Measurements from ENCODE around the gene PRICKLE1.

Gene PRICKLE1

GRCh38 chr12:42611571-42612230 is 22.2 kb upstream of the PRICKLE1 start:
- H3K27ac ChIP-seq (ENCODE audit: low read depth, low read length): no peak overlapping the region
- no peaks in the 10 kb centered on the region for H3K27me3 ChIP-seq (ENCODE audit: control insufficient read depth in 1 of 2, insufficient read depth in 2 of 2, low read length in 2 of 2)
- no peaks in the 10 kb centered on the region for H3K36me3 ChIP-seq (ENCODE audit: insufficient read depth, low read length)
- no peak overlapping the region for H3K9ac ChIP-seq (ENCODE audit: low read length)
- H3K4me1 ChIP-seq (ENCODE audit: insufficient read depth, low read length): peaks cover 9% of the 10 kb centered on the region
- H3K4me3 ChIP-seq (ENCODE audit: low read depth in 1 of 2, low read length in 2 of 2): no peak overlapping the region
- H3K9me3 ChIP-seq (ENCODE audit: low read length): no peaks in the 10 kb centered on the region

GRCh38 chr12:42609605-42610004 is 20.1 kb upstream of the PRICKLE1 start:
- no peaks in the 10 kb centered on the region for H3K27me3 ChIP-seq (ENCODE audit: control insufficient read depth in 1 of 2, insufficient read depth in 2 of 2, low read length in 2 of 2)
- no peak overlapping the region for H3K4me3 ChIP-seq (ENCODE audit: low read depth in 1 of 2, low read length in 2 of 2)
- H3K36me3 ChIP-seq (ENCODE audit: insufficient read depth, low read length): no peaks in the 10 kb centered on the region
- no peak overlapping the region for H3K9ac ChIP-seq (ENCODE audit: low read length)
- no peaks in the 10 kb centered on the region for H3K9me3 ChIP-seq (ENCODE audit: low read length)
- no peak overlapping the region for H3K27ac ChIP-seq (ENCODE audit: low read depth, low read length)
- peaks cover 9% of the 10 kb centered on the region for H3K4me1 ChIP-seq (ENCODE audit: insufficient read depth, low read length)

DNA sequence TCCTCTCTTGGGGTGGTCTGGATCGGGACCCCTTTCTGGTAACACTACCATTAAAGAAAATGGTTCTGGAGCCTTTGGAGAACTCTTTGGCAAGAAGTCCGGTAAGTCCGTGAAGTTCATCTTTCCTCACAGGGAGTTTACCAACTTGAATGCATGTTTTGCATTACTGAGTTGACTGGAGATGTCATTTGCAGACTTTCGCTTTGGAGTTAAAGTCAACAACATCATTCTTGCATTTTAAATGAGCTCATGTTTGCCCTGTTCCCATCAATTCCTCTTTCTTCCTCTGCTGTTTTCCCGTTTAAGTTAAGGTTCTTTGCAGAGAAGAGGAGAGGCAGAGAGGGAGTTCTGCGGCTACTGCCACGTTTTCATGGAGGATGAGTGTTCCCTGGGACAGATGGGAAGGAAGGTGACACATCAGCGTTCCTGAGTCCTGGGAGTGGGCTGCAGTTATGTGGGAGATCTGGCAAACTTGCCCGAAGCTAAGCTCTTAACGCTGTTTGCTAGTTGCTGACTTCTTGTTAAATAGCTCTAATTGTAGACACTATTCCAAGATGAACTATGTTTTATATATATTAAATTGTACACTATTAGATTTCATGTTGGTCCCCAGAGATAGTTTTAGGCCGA is 18.8 kb upstream of the PRICKLE1 start:
- Histone ChIP-seq H3K9ac (ENCODE audit: low read length) (no peak overlapping the region), H3K27me3 (ENCODE audit: control insufficient read depth in 1 of 2, insufficient read depth in 2 of 2, low read length in 2 of 2) (no peaks in the 10 kb centered on the region), H3K4me1 (ENCODE audit: insufficient read depth, low read length) (peaks cover 9% of the 10 kb centered on the region)

GRCh38 chr12:42607584-42608058 is 18.1 kb upstream of the PRICKLE1 start:
- no peaks in the 10 kb centered on the region for H3K9me3 ChIP-seq (ENCODE audit: low read length)
- H3K36me3 ChIP-seq (ENCODE audit: insufficient read depth, low read length): no peaks in the 10 kb centered on the region
- no peak overlapping the region for H3K27ac ChIP-seq (ENCODE audit: low read depth, low read length)
- no peaks in the 10 kb centered on the region for H3K27me3 ChIP-seq (ENCODE audit: control insufficient read depth in 1 of 2, insufficient read depth in 2 of 2, low read length in 2 of 2)
- no peak overlapping the region for H3K4me3 ChIP-seq (ENCODE audit: low read depth in 1 of 2, low read length in 2 of 2)
- H3K9ac ChIP-seq (ENCODE audit: low read length): no peak overlapping the region
- H3K4me1 ChIP-seq (ENCODE audit: insufficient read depth, low read length): peaks cover 9% of the 10 kb centered on the region

More for the DNA sequence above, 18.8 kb upstream of the PRICKLE1 start:
- Histone ChIP-seq H3K27ac (ENCODE audit: low read depth, low read length) (no peak overlapping the region), H3K9me3 (ENCODE audit: low read length) (no peaks in the 10 kb centered on the region), H3K4me3 (ENCODE audit: low read depth in 1 of 2, low read length in 2 of 2) (no peak overlapping the region), H3K36me3 (ENCODE audit: insufficient read depth, low read length) (no peaks in the 10 kb centered on the region)

DNA sequence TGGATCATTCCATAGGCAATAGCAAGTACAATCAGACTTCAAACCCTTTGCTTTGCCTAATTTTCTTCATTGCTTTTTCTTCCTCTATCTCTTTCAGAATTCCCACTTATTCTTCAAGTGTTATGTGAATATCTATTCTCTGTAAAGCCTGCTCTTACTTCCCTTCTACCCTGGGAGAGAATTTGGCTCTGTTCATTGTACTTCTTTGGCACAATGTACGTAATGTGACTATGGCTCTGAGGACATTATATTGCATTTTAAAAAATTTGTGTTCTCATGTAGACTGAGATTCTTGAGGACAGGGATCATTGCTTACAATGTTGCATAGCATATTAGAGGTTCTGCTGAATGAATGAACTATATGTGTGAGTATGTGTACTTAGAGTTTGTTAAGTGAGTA is 16.9 kb upstream of the PRICKLE1 start:
- Histone ChIP-seq H3K36me3 (ENCODE audit: insufficient read depth, low read length) (no peaks in the 10 kb centered on the region), H3K4me3 (ENCODE audit: low read depth in 1 of 2, low read length in 2 of 2) (no peak overlapping the region), H3K27ac (ENCODE audit: low read depth, low read length) (no peak overlapping the region), H3K4me1 (ENCODE audit: insufficient read depth, low read length) (no peaks in the 10 kb centered on the region), H3K9me3 (ENCODE audit: low read length) (no peaks in the 10 kb centered on the region), H3K9ac (ENCODE audit: low read length) (no peak overlapping the region), H3K27me3 (ENCODE audit: control insufficient read depth in 1 of 2, insufficient read depth in 2 of 2, low read length in 2 of 2) (no peaks in the 10 kb centered on the region)

GRCh38 chr12:42605685-42606084 is 16.1 kb upstream of the PRICKLE1 start:
- Histone ChIP-seq H3K27ac (ENCODE audit: low read depth, low read length) (no peak overlapping the region), H3K9me3 (ENCODE audit: low read length) (no peaks in the 10 kb centered on the region), H3K36me3 (ENCODE audit: insufficient read depth, low read length) (no peaks in the 10 kb centered on the region), H3K4me3 (ENCODE audit: low read depth in 1 of 2, low read length in 2 of 2) (no peak overlapping the region), H3K9ac (ENCODE audit: low read length) (no peak overlapping the region), H3K27me3 (ENCODE audit: control insufficient read depth in 1 of 2, insufficient read depth in 2 of 2, low read length in 2 of 2) (no peaks in the 10 kb centered on the region), H3K4me1 (ENCODE audit: insufficient read depth, low read length) (no peaks in the 10 kb centered on the region)

- no peak overlapping the region for H3K4me3 ChIP-seq (ENCODE audit: low read depth in 1 of 2, low read length in 2 of 2)
- H3K9me3 ChIP-seq (ENCODE audit: low read length): no peaks in the 10 kb centered on the region
- no peaks in the 10 kb centered on the region for H3K36me3 ChIP-seq (ENCODE audit: insufficient read depth, low read length)
- H3K9ac ChIP-seq (ENCODE audit: low read length): no peak overlapping the region
- H3K4me1 ChIP-seq (ENCODE audit: insufficient read depth, low read length): no peaks in the 10 kb centered on the region
- no peak overlapping the region for H3K27ac ChIP-seq (ENCODE audit: low read depth, low read length)
- no peaks in the 10 kb centered on the region for H3K27me3 ChIP-seq (ENCODE audit: control insufficient read depth in 1 of 2, insufficient read depth in 2 of 2, low read length in 2 of 2)
These were observed 13.9 kb upstream of the PRICKLE1 start for GRCh38 chr12:42603246-42603990.

GRCh38 chr12:42593874-42594273 is 4.3 kb upstream of the PRICKLE1 start:
- Histone ChIP-seq H3K36me3 (ENCODE audit: insufficient read depth, low read length) (no peaks in the 10 kb centered on the region), H3K4me1 (ENCODE audit: insufficient read depth, low read length) (peaks cover 5% of the 10 kb centered on the region), H3K27me3 (ENCODE audit: control insufficient read depth in 1 of 2, insufficient read depth in 2 of 2, low read length in 2 of 2) (no peaks in the 10 kb centered on the region), H3K4me3 (ENCODE audit: low read depth in 1 of 2, low read length in 2 of 2) (no peak overlapping the region), H3K27ac (ENCODE audit: low read depth, low read length) (no peak overlapping the region), H3K9ac (ENCODE audit: low read length) (no peak overlapping the region), H3K9me3 (ENCODE audit: low read length) (no peaks in the 10 kb centered on the region)

GRCh38 chr12:42590330-42590934 is 886 bp upstream of the PRICKLE1 start:
- Histone ChIP-seq H3K27ac (ENCODE audit: low read depth, low read length) (peak overlapping the region; percentile 1), H3K9me3 (ENCODE audit: low read length) (no peaks in the 10 kb centered on the region), H3K27me3 (ENCODE audit: control insufficient read depth in 1 of 2, insufficient read depth in 2 of 2, low read length in 2 of 2) (no peaks in the 10 kb centered on the region), H3K36me3 (ENCODE audit: insufficient read depth, low read length) (no peaks in the 10 kb centered on the region), H3K4me1 (ENCODE audit: insufficient read depth, low read length) (peaks cover 17% of the 10 kb centered on the region), H3K4me3 (ENCODE audit: low read depth in 1 of 2, low read length in 2 of 2) (peak overlapping the region; percentile 55 to 65), H3K9ac (ENCODE audit: low read length) (peak overlapping the region; percentile 10)

GRCh38 chr12:42588524-42589464 is 752 bp downstream of the PRICKLE1 start:
- H3K27ac ChIP-seq (ENCODE audit: low read depth, low read length): peak overlapping the region; percentile 12
- peak overlapping the region; percentile 32 for H3K9ac ChIP-seq (ENCODE audit: low read length)
- no peaks in the 10 kb centered on the region for H3K9me3 ChIP-seq (ENCODE audit: low read length)
- H3K36me3 ChIP-seq (ENCODE audit: insufficient read depth, low read length): no peaks in the 10 kb centered on the region
- H3K27me3 ChIP-seq (ENCODE audit: control insufficient read depth in 1 of 2, insufficient read depth in 2 of 2, low read length in 2 of 2): no peaks in the 10 kb centered on the region
- H3K4me3 ChIP-seq (ENCODE audit: low read depth in 1 of 2, low read length in 2 of 2): peak overlapping the region; percentile 64 to 94
- peaks cover 30% of the 10 kb centered on the region for H3K4me1 ChIP-seq (ENCODE audit: insufficient read depth, low read length)

All from muscle layer of colon (tissue), 2 donors.